VCaP (cell line): ENCODE measurements around the gene PRDM16.

Experiments
- H3K27ac ChIP-seq: fragments of 450-650 bp; 2 replicates; pipeline ENCODE4 v1.5.1; 2017
- TF ChIP-seq, protein P1 (sequence below): fragments of 450-650 bp; conservative IDR thresholded peaks from 2 replicates; pipeline ENCODE4 v1.5.1; 2017; ENCODE audit warnings: mild to moderate bottlenecking, moderate library complexity

PRDM16 gene

DNA sequence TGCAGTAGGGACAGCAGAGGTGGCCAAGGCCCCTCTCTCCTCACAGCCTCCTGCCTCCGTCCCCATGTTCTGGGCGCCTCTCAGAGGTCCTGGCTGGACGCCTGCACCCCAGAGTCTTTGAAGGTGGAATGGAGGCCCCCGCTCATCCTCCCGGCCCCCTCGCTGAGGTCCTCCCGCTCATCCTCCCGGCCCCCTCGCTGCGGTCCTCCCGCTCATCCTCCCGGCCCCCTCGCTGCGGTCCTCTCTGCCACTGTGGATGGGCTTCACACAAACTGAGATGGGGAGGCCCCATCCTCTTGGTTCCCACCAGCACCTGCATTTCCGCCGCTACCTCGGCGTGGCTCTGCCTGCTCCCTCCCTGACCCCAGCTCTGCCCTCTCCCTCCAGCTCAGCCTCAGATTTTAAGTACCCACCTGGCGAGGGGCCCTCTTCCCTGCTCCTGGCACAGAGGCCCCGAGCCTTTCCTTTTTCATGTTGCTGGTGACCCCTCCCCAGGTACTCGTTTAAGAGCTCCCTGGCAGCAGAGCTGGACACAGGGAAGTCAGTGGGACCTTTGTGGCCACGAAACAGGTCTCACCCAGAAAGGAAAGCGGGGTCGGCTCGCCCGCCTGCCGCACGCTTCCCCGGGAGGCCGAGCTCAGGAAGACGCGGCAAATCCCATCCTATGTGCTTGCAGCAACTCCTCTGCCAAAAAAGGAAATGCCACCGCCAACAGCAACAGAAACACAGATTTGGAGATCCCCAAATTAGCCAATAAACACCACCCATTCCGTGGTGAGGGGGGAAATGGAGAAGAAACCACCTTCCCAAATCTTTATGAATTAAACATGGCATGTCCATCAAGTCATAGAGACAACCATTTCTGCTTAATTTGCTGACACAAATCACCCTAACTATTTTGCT lies 143.7 kb downstream of the PRDM16 start:
- no peak overlapping the region for H3K27ac ChIP-seq
- TF ChIP-seq, protein P1, sequence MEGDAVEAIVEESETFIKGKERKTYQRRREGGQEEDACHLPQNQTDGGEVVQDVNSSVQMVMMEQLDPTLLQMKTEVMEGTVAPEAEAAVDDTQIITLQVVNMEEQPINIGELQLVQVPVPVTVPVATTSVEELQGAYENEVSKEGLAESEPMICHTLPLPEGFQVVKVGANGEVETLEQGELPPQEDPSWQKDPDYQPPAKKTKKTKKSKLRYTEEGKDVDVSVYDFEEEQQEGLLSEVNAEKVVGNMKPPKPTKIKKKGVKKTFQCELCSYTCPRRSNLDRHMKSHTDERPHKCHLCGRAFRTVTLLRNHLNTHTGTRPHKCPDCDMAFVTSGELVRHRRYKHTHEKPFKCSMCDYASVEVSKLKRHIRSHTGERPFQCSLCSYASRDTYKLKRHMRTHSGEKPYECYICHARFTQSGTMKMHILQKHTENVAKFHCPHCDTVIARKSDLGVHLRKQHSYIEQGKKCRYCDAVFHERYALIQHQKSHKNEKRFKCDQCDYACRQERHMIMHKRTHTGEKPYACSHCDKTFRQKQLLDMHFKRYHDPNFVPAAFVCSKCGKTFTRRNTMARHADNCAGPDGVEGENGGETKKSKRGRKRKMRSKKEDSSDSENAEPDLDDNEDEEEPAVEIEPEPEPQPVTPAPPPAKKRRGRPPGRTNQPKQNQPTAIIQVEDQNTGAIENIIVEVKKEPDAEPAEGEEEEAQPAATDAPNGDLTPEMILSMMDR = no peak

DNA sequence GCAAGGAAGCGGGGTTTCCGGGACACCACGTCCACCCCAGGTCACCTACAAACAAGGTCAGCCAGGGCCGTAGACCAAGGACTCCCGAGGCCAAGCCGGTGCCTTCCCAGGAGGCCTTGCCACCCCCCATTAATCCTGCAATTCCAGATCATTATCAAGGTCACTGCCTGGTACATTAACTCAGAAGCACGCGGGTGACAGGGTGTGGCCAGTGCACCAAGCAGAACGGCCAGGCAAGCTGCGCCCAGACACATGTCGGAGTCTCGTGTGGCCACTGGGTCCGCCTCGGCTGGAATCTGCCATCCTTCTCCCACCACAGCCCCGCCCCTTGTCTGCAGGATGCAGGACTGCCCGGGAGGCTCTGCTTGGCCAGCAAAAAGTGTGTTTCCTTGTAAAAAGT lies 144.7 kb downstream of the PRDM16 start:
- H3K27ac ChIP-seq = no peak overlapping the region
- TF ChIP-seq, protein P1 = no peak

DNA sequence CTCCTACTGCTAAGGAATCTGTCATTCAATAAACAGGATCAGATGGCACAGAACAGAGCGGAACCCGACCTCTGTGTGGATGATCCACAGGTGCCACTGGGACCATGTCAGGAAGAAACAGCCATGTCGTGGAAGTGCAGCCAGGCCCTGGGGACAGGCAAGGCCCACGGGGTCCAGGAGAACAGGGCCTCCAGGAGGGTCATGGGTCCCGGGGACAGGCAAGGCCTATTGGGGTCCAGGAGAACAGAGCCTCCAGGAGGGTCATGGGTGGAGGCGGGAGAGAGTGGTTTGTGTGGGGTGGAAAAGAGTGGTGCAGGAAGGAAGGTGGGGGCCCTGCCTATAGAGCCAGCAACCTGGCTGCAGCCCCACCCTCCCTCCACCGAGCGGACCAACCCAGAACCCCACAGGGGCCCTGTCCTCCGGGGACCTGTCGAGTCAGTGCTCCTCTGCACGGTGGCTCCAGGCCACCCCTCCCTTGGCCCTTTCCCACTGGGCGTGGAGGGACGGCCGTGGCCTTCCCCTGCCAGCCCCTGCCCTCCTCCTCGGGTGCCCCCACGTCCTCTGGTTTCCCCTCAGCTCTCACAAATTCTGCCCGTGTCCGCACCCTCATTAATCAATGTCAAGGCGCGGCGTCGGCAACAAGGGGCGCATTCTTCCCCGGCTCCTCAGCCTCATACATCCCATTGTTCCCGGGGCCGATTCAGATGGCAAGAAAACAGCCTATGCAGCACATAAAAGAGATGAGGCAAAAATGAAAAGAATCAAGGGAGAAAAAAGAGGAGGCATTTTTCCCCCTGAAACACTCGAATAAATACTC lies 146.4 kb downstream of the PRDM16 start:
- H3K27ac ChIP-seq = no peak overlapping the region
- TF ChIP-seq, protein P1 = no peak

GRCh38 chr1:3216015-3216391 lies 147.0 kb downstream of the PRDM16 start:
- H3K27ac ChIP-seq = no peak overlapping the region; the same call in 1 of the 2 replicates
- TF ChIP-seq, protein P1 = no peak

- peak overlapping the region; percentile 95; the same call in 1 of the 2 replicates for H3K27ac ChIP-seq
Measured at GRCh38 chr1:3217181-3217641, 148.2 kb downstream of the PRDM16 start.

DNA sequence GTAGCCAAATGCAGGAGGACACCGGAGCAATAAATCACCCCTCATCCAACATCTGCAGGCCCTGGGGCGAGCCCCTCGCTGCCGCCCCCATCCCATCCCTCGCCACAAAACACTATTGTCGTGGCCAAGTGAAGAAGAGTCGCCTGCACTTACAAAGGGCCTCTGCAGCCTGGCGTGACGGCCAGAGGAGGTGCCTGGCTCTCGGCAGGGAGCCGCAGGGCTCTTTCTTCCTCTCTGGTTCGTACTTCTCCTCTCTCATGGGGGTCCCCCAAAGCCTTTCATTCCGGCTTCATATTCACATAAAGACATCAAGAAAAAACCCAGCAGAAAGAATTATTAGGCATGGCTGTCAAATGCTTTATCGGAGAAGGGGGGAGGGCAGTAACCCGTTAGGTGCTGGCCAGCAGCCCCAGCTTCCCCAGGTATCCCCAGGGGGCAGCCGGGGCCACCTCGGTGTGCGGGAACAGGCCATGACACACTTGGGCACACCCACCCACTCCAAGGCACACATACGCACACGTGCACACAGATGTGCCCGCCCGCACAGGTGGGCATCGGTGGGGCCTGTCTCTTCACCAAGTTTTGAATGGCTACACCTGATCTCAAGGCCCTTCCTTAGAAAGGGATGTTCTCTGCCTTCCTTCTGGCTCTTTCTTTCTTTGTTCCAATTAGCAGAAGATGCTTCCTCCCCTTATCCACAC lies 149.1 kb downstream of the PRDM16 start:
- TF ChIP-seq, protein P1 = no peak
- H3K27ac ChIP-seq = peak overlapping the region; percentile 95

More at GRCh38 chr1:3217181-3217641, 148.2 kb downstream of the PRDM16 start:
- TF ChIP-seq, protein P1 = no peak
